ENCODE results near the gene CLRN3. TPM values are rescaled to one million over a fixed set of nuclear protein-coding genes. Genes with fewer than 3 reads are reported as not detected.

Gene CLRN3
- polyA plus RNA-seq, 3 donors = 17.3 to 24.1 (median 19.4) TPM

DNA sequence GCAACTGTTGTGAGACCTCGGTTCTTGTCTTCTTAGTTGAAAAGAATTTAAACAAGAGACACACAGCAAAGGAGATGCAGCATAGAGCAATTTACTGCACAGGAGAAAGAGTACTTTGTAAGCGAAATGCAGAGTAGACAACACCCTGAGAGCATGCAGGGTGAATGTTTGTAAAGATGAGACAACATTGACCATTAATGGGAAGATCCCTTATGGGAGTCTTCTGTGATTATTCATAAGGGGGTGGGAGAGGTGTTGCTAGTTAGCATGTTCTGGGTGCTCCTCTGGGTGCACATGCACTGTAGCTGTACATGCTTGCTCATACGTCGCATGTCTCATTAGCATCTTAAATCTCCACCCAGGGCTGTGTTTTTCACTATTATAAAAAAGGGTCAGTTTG, 62.3 kb downstream of the CLRN3 start:
- DNase-seq (ENCODE audit: extremely low read depth in 1 of 11, low read depth in 9 of 11, low spot score in 4 of 11) = no peak

Other genes starting within 250 kb of the CLRN3 start
- 1 to 10 TPM; 1.1 to 2.2 (median 1.6) TPM for gene FOXI2, start 155.8 kb downstream of the CLRN3 start, polyA plus RNA-seq (ENCODE audit: insufficient read length in 3 of 3)
- gene PTPRE, start 14.2 kb upstream of the CLRN3 start, polyA plus RNA-seq (ENCODE audit: insufficient read length in 3 of 3) = 1 to 10 TPM; 5.6 to 7.8 (median 5.7) TPM
- 10 to 100 TPM; 49.5 to 69.6 (median 69.5) TPM for gene MKI67, start 233.5 kb upstream of the CLRN3 start, polyA plus RNA-seq (ENCODE audit: insufficient read length in 3 of 3)

Measured in renal cortex interstitium (tissue), 11 donors.